CD4-positive, alpha-beta T cell treated with Interleukin-1 beta for 1 hour (primary cell): ENCODE results near the gene P2RX1.
"Not testable (repeated sequence)": the region's sequence is repeated elsewhere in the genome, so short reads cannot be mapped to it uniquely, and the experiment has no call there.

Experiments used
- DNase-seq, 2 donors: peaks; one replicate each; pipeline ENCODE4 v3.0.0-alpha.2; 2020 to 2022

Gene P2RX1

DNA sequence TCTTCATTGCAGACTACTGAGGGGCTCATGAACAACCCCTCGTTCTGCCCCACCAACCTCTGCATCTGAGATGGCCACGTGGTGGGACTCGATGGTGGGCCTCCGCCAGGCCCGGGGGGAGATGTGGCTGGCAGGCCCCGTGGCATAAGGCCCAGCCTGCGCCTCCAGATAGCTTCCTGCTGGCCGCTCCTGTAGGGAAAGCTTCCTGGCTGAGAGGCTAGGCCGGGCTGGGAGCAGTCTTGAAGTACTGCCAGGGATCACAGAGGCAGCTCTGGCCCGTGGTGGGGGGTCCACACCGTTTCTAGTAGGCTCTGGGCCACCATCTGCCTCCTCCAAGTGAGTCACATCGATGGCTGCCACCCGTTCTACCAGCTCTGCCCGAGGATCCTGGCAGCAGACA is 31.0 kb downstream of the P2RX1 start:
- DNase-seq, result no peak

DNA sequence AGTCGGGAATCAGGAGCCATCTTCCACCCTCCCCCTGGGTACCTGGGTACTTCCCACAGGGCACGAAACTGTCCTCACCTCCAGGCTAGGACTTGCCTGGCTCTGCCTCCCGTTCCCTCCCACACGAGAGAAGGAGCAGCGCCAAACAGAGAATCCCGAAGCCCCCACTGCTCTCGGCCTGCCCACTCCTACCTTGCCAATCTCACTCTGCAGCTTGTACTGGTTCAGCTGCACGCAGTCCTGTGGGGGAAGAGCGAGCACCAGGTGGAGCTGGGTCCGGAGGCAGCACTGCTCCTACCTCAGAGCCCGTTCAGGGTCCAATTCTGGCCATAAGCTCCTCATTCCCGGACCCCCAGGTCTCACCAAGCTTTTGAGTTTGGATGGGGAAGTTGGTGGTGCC is 32.1 kb downstream of the P2RX1 start:
- no peak for DNase-seq

DNA sequence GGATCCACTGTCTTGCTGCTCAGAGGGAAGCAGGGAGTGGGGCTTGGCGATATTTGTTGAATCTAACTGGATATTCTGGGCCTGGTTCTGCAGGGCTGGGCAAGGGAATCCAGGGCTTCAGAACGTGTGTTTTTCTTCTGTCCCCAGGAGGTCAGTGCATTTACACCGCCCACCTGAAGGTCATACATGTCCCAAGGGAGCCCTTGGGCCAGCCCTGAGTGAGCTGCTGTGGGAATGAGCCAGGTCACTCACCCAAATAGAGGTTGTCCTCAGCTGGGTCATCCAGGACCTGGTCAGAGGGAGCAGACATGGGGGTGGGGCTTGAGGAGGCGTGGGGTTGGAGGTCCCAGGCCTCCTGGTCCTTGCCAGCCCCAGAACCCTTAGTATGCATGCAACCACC is 34.0 kb downstream of the P2RX1 start:
- no peak for DNase-seq

DNA sequence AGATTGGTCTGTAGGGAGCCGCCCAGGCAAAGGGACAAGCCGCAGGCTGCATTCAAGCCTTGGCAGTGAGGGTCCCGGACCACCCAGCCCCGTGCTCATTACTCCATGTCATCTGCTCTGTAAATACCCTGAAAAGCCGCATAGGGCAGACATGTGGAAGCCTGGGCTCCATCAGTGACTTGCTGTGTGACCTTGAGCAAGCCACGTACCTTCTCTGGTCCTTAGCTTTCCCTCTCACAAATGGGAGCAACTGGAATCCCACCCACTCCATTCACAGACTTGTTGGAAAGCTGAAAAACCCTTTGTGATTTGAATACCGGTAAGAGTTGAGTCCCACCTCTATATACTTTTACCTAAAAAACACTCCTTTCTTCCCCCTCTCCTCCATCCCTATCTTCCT is 35.3 kb downstream of the P2RX1 start:
- no peak for DNase-seq

DNA sequence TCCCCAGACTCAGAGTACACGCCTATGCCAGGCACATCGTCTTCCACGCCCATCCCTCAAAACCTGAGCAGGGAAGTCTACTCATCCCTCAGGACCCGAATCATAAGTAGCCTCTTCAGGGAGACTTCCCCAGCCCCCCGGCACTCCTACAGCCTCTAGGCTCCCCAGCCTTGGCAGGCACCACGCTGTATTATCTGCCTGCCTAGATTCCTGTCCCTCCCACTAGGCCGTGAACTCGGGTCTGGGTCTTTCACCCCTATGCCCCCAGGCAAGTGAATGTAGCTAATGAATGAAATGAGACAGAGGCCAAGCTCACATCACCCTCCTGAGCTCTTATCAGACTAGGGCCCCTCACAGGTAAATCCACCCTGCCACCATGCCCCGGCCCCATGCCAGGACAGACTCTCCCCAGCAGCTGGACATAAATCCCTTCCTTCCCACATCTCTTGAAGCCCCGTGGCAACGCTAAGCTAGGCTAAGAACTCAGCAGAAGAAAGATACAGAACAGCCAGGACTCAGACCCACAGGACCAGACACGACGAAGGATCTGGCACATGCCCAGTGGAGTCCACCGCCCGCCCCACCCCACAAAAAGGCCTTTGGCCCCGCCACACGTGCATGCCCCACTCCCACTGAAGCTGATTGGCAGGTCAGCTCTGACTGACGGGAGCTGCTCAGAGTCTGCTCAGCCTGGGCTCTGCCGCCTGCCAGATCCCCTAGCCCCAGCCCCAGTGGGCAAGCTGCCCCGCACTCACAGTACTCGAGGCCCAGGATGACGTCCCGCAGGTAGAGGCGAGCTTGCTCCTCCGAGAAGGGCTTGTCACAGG is 36.5 kb downstream of the P2RX1 start:
- DNase-seq, result no peak

DNA sequence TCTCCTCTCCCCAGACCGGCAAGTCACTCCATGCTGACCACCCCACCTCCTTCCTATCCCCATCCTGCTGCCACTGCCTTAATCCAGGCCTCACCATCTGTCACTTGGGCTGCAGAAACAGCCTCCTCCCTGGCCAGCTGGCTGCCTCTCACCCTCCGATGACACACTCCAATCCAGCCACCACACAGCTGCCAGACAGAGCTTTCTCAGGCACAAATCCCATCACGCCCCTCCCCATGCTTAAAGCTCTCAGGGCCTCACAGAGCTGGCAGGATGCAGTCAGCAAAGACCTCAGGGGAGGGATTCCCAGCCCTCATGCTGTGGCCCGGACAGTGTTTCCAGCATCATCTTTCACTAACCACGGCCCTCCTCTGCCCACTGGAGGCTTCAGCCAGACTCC is 37.1 kb downstream of the P2RX1 start:
- no peak for DNase-seq

DNA sequence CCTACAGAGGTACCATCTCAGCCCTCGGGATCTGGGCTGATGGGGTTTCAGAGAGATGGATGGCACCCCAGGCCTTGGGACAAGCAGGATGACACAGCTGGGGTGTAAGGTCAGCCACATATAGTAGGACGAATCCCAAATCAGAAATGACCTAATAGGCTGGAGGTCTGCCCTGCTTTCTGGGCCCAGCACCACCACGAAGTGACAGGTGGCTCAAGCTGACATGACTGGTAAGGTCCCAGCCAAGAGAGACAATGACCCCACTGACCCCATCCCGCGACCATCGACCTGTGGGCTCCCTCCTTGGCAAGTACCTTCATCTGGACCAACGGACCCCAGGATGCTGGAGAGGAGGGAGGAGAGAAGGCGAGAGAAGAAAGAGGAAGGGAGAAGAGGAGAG is 39.0 kb downstream of the P2RX1 start:
- no peak for DNase-seq

DNA sequence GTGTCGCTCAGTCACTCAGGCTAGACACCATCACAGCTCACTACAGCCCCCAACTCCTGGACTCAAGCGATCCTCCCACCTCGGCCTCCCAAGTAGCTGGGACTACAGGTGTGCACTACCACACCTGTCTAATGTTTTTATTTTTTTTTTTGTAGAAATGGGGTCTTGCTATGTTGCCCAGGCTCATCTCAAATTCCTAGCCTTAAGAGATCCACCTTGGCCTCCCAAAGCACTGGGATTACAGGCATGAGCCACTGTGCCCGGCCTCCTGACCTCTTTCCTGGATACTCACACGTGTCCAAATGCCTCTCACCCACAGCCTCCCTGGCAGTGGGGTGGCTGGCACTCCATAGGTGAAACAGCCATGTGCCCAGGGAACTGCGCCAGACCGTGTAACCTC is 40.9 kb downstream of the P2RX1 start:
- DNase-seq, result no peak

DNA sequence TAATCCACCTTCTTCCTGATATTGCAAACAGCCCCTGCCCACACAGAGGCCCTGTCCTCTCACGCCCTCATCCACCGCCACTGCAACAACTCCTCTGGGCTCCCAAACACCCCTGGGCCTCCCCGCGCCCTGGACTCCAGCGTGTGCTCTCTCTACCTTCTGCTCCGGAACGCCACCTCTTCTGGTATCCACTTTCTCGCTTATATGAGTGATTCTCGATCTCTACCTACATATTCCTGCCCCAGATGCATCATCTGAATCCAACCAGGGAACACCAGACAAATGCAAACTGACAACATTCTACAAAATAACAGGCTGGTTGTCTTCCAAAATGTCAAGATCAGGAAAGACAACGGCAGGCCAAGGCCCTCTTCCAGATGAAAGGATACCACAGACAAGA is 42.4 kb downstream of the P2RX1 start:
- DNase-seq, result no peak

DNA sequence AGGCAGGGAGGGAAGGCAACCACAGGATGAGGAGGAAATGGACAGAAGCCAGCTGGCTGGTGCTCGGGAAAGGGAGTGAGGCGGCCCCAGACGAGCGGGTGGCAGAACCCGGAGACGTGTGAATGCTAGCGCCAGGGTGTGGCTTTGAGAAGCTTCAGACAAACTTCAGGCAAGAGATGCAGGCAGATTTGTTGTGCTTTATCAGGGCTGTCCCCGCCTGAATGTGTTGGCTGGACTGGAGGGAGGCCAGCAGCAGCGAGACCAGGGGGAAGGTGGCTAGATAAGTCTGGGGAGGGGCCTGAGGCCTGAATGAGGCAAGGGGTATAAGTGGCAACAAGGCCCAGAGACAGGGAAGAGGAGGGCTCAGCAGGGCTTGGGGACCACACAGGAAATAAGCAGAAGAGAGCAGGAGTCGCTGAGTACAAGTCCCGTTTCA is 45.4 kb downstream of the P2RX1 start:
- peak; percentile 9 to 37 for DNase-seq

DNA sequence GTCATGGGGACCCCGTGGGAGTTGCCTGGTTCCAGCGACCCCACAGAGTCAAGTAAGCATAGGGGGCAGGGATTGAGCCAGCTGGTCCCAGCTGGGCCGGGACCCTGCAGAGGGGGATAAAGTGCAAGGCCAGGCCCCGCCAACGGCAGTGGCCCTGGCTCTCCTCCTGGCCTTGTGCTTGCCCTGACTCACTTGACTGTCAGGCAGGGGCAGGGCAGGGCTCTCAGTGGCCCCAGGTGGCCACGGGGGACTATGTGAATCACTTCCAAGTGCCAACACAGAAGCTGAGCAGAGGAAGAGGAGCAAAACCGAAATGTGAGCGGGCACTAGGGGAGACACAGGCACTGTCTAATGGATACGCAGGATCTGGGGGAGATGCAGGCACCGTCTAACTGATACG is 48.7 kb downstream of the P2RX1 start:
- DNase-seq, result no peak

DNA sequence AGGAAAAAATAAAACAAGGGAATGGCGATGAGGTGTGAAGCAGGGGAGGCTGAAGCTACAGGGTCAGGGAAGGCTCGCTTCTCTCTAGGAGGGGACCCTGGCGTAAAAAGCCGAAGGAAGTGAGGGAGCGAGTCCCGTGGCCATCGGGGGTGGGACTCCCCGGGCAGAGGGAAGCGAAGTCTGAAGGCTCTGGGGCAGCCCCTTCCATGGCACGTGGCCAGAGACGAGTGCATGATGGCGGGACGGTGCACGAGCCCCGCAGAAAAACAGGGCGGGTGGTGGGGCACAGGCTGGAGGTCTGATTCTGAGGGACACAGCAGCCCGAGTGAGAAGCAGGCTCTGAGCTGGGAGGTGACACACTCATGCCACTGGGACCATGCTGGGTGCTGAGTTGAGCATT is 49.2 kb downstream of the P2RX1 start:
- DNase-seq, result no peak

DNA sequence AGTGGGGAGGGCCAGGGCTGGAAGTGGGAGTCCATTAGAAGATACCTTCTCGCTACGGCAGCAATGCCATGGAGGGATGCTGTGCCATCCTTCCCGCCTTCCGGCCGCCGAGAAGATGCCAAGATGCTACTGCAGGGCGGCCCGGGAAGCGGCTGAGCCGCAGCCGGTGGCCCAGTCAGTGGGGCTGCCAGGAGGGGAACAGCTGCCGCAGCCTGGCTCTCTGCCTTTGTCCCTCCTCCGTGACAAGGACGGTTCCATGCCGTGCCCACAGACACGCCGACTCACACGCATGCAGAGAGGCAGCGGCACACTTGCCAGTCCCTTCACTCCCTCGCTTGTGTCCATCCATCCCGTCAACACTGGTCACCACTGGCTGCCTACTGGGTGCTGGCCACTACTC is 50.0 kb downstream of the P2RX1 start:
- no peak for DNase-seq

DNA sequence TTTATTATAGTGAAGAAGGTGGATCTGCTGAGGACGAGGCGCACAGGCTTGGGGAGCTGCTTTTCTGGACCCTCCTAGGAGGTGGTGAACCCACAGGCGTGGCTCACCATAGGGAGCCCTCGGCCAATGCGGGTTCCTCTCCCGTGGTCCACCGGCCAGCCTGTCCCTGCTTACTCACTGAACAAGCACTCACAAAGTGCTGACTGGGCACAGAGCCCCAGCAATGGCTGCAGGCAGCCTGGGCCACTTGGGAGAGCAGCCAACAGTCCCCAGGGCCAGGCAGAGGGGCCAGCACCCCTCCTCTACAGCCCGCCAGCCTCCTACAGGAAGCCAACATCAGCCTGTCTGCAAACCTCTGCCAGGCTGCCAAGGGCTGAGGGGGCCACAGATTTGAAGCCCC is 51.1 kb downstream of the P2RX1 start:
- no peak for DNase-seq

DNA sequence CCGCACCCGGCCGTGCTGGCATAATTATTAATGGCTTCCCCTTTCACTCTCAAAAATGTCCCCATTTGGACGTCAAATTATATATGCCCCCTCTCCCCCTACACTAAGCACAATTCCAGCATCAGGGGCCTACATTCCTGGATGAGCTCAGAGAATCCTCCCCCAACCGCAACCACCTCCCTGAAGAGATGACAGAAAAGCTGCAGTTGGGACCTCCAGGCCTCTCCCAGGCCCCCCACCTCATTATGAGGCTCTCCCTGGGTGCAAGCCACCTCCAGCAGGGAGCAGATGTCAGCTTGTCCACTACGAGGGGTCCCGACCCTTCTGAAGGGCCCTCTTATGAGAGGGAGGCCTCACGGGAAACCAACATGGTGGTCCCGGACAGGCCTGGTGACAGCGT is 51.7 kb downstream of the P2RX1 start:
- DNase-seq, result no peak

DNA sequence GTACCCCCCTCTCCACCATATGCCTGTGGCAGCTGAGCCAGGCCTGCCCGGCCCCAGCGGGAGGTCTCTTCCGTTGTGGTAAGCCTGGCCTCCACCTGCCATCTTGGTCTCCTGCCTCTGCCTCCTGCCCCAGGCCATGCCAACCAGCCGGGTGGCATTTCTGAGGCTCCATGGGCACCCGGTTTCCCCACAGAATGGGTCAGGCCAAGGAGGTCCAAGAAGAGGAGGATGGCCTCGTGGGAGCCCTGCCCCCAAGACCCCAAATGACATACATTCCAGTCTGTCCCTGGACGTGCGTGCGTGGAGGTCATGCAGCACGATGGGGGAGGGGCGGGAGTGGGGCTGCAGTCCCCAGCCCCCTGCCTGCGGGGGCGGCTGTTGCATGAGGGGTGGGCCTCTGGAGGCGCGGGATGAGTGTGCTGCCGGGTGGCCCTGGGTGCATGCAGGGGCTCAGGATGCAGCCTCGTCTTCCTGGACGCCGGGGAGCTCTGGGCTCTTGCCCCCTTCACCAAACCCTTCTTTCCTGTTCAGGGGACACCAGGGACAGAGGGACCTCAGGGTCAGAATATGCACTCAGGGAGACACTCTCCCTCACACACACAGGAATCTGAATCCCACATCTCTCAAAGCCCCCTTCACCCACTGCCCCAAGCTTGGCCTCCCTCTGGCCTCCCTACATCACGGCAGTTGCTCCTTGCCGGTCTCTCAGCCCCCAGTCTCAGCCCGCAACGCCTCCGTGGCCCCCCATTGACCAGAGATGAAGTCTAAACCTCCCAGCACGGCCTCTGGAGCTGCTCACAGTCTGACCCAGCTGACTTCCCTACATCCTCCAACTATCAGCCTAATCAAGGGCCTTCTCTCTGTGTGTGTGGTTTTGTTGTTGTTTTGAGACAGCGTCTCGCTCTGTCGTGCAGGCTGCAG is 54.2 kb downstream of the P2RX1 start:
- DNase-seq, result no peak

DNA sequence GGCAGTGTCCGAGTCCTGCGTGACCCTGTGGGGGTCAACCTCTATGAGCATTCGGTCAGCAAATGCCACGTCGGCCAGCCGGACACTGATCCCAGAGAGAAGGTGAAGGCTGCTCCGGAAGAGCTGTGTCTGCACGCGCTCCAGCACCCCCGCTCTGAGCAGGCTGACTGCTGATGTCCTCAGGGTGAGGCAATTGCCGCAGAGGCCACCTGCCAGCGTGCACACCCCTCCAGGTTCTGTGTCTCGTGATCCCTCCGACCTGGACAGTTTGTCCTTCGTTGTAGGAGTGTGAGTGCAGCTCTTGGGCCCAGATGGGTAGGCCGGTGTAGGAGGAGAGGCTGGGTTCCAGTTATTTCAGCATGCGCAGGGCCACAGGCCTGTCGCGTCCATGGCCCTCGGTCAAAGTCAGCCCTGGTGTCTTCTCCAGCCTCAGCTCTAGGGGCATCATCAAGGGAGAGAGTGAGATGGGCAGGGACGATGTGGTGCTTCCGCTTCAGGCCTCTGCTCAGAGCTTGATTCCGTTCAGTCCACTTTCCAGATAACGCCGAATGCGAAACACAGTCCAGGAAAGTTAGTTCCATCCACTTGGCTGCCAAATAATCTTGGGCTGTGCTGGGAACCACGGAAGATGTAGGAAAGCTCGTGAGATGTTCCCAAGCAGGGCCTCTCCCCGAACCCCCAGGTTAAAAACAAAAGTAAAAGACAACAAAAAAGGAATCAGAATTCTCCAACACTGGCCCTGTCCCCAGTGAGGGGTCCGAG is 55.1 kb downstream of the P2RX1 start:
- DNase-seq, result no peak

DNA sequence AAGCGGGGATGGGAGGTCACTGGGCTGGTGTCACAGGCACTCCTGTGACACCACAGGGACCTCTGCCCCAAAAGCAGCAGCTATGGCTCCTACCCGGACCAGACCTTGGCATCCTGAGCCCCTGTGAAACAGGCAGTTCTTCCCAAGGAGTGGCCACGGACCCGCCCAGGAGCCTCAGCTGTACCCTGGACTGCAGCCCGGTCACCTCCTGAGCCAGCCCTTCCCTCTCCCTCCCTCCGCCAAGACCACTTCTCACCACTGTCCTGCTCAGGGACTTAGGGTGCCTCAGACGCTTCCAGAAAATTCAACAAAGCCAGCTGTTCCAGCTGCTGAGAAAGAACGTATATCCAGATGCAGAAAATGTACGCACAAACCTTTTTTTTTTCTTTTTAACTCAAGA is 56.3 kb downstream of the P2RX1 start:
- DNase-seq, result no peak

DNA sequence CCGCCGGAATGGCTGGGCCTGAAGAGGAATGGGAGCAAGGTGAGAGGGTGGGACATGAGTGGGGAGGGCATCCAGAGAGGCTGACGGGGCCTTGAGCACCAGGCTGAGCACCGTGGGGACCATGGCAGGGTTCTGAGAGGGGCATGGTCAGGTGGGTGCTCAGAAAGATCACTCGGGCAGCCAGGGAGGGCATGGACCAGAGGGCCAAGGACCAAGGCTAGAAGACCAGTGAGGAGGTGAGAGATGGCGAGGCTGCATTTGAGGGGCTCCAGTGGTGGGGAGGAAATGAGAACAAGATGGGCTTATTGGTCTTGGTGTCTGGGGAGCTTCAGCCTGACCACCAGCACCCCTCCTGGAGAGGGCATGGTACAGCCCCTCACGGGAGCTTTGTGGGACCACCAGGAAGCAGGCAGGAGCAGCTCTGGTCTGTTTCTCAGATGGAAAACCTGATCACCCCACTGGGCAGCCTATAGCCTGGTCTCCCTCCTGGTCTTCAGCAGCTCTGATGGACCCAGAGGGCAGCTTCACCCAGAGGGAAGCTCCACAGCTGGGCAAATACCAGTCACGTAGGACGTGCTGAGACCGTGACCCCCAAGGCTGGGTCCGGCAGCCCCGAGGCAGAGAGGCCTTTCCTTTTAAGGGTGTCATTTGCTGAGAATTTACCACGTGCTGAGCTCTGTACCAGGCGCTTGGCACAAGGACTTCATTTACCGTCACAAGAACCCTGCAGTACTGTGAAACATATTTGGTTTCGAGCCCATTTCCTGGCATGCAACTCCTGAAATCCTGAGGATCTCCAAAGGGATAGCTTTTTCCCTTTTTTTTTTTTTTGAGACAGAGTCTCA is 58.8 kb downstream of the P2RX1 start:
- DNase-seq, result no peak

DNA sequence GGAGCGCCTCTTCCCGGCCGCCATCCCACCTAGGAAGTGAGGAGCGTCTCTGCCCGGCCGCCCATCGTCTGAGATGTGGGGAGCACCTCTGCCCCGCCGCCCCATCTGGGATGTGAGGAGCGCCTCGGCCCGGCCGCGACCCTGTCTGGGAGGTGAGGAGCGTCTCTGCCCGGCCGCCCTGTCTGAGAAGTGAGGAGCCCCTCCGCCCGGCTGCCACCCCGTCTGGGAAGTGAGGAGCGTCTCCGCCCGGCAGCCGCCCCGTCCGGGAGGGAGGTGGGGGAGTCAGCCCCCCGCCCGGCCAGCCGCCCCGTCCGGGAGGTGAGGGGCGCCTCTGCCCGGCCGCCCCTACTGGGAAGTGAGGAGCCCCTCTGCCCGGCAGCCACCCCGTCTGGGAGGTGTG is 62.1 kb downstream of the P2RX1 start:
- DNase-seq, result not testable (repeated sequence)

DNA sequence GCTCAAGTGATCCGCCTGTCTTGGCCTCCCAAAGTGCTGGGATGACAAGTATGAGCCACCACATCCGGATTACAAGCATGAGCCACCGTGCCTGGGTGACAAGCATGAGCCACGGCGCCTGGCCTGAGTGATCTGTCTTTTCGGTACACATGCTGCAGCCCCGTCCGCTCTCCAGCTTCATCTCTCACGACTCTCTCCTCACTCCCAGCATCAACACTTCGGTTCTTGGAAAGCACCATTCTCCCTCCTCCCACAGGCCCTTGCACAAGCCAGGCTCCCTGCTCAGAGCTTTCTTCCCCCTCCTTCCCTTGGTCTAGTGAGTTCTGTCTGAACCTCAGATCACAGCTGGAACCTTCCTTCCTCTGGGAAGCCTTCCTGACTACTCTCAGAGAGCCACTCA is 63.7 kb downstream of the P2RX1 start:
- no peak for DNase-seq

DNA sequence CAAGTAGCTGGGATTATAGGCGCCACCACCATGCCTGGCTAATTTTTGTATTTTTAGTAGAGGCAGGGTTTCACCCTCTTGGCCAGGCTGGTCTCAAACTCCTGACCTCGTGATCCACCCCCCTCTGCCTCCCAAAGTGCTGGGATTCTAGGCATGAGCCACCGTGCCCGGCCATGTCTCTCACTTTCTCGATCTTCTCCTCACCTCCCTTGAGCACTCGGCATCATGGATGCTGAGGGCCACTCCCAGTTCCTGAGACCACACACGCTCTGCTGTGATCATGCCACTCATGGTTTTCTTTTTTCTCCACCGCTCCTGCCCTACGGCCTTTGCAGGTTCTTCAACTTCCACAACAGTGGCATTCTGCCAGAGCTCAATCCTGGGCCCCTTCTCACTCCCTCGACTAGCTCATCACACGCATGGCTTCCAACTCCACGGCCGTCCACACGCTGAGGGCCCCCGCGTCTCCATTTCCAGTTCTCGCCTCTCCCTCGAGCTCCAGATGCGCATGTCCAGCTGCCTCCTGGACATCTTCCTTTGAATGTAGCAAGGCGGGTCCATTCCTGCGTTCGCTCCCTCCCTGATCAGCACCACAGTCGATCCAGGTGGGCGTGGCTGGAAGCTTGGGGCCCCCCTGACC is 64.7 kb downstream of the P2RX1 start:
- no peak for DNase-seq
